ENCODE measurements around the gene CFAP65.

CFAP65 gene

DNA sequence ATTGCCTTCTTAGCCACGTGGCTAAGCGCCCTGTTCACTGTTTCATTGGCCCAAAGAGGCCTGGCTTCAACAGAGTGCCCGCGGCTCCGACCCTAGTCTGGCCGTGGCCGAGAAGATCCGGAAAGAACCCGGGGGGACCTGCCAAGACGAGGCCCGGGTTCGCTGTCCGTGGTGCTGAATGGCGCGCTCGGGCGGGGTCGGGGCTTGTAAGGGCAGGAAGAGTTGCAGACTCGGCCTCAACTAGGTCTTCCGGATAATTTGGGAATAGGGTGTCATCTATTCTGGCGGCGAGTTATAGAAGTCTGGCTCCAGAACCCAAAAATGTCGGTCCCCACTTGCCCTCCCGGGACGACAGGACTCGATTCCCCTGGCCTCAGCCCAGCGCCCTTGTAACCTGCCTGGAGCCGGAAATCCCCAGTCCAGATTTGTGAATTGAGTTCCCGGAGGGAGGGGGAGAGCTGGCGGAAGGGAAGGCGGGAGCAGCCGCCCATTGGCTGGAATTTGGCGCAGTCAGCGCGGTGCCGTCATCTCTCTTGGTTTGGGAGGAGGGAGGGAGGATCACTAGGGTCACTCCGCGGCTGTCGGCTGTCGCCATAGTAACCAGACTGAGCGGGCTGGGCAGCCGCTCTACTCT is 78.3 kb downstream of the CFAP65 start:
- DNase-seq (ENCODE audit: low spot score): peak; percentile 73

DNA sequence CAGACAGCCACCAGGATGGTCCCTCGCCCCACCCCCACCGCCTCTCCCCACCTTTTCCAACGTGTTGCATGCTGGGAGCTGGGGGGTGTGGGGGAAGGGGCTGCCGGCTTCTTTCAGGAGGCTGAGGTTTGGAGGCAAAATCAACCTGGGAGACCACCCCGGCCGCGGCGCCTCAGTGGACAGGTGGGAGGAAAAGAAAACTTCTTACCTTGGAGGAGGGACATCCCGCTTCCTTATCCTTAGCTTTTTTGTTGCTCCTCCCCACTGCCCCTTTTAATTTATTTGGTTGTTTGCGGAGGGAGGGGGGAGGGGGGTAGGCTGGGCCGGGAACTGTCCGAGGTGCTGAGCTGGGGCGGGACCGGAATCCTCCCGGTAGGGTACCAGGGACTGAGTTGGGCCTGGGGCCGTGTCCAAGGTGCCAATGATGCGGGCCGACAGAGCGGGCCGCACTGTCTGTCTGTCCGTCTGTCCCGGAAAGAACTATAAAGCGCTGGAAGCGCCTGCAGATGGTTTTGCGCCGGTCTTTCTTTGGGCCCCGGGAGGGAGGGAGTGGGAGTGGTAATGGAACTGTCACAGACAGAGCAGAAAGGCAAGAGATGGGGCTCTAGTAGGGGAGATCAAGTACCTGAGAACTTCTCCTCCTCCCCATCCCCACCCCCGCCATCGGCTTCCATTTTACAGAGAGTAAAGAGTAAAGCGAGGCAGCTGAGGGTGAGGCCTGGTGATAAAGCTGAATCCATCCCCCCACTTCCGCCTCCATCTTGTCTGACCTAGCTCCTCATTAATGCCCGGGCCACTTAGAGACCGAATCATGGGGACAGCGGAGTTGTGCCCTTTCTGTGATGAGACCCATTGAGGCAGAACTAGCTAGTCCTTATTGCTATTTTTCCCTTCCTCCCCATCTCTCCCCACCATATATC is 79.4 kb downstream of the CFAP65 start:
- no peak for DNase-seq (ENCODE audit: low spot score)

DNA sequence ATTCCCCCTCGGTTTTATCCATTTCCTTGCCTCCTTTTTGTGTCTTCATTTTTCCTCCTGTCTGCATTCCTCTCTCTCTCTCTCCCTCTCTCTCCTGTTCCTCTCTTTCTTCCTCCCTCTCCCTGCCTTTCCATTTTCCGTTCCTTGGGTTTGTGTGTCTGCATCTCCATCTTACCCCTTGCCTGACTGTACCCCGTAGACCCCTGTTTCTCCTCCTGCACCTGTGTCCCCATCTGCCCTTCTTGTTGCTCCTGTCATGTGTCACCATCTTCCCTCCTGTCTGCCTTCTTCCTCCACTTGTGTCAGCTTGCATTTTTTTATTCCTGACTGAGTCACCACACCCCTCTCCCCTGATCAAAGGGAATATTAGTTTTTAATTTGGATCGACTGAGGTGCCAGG is 80.1 kb downstream of the CFAP65 start:
- DNase-seq (ENCODE audit: low spot score): no peak

DNA sequence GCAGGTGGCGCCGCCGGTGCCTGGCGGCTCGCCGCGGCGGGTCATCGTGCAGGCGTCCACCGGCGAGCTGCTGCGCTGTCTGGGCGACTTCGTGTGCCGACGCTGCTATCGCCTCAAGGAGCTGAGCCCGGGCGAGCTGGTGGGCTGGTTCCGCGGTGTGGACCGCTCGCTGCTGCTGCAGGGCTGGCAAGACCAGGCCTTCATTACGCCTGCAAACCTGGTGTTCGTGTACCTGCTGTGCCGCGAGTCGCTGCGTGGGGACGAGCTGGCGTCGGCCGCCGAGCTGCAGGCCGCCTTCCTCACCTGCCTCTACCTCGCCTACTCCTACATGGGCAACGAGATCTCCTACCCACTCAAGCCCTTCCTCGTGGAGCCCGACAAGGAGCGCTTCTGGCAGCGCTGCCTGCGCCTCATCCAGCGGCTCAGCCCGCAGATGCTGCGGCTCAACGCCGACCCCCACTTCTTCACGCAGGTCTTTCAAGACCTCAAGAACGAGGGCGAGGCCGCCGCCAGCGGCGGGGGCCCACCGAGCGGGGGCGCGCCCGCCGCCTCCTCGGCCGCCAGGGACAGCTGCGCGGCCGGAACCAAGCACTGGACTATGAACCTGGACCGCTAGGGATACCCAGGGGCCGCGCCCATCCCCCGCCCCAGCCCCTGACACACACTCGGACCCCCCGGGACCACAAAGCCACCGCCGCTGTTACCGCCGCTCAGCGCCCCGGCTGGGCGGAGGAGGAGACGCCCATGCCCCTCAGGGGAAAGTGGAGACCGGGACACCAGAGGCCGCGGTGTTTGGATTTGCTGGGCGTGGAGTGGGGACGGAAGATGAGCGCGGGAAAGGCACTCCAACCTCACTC is 80.8 kb downstream of the CFAP65 start:
- DNase-seq (ENCODE audit: low spot score): no peak

DNA sequence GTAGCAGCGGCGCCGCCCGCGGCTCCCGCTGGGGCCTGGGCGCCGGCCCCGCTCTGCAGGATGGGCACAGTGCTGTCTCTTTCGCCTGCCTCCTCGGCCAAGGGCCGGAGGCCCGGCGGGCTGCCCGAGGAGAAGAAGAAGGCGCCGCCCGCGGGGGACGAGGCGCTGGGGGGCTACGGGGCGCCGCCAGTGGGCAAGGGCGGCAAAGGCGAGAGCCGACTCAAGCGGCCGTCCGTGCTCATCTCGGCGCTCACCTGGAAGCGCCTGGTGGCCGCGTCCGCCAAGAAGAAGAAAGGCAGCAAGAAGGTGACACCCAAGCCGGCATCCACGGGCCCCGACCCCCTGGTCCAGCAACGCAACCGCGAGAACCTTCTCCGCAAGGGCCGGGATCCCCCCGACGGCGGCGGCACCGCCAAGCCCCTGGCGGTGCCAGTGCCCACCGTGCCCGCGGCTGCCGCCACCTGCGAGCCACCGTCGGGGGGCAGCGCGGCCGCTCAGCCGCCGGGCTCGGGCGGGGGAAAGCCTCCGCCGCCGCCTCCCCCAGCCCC is 81.5 kb downstream of the CFAP65 start:
- DNase-seq (ENCODE audit: low spot score): no peak

DNA sequence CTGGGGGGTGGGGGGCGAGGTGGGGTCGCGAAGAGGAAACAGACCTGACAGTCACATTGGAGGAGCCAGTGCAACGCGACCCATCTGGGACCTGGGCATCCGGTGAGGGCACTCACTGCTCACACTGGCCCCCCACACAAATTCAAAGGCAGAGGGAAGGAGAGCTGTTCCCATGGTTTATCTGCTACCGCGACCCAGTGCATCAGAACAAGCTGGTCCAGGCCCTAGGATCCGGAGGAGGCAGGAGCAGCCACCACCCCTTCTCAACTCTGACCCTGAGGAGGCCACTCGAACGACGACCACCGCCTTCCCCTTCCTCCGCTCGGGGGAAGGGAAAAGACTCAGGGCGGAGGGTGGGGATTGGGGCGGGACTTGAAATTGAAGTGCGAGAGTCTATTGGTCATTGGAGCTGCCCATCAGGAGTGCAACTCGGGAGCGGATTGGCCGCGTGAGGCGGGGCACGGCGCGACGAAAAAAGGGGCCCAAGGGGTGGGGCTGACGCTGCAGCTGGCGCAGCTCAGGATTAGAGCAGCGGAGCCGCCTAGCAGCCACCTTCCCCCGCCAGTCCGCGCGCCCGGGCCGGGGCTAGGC is 82.1 kb downstream of the CFAP65 start, which contains the start of gene CDK5R2:
Gene CDK5R2, plus strand, starts transcription at position 526 of the 591 bp plus-strand sequence. CDS start 155 bp downstream, outside the sequence.
- DNase-seq (ENCODE audit: low spot score): peak; percentile 84

DNA sequence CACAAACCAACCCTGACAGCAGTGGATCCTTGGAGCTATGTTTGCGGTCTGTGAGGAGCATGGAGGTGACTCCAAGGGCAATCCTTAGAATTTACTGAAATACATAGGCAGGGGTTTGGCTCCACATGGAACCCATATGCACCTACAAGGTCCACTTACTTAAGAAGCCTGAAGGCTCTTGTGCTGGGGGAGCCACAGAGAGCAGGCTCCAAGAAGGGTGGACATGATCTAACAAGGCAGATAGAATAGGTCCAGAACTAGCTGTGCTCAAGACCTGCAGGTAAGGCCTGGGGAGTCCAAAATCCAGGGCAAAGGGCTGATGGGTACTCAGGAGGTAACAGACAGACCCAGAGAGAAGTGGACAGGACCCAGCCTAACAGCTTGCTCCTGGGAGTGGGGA is 83.0 kb downstream of the CFAP65 start:
- DNase-seq (ENCODE audit: low spot score): no peak

DNA sequence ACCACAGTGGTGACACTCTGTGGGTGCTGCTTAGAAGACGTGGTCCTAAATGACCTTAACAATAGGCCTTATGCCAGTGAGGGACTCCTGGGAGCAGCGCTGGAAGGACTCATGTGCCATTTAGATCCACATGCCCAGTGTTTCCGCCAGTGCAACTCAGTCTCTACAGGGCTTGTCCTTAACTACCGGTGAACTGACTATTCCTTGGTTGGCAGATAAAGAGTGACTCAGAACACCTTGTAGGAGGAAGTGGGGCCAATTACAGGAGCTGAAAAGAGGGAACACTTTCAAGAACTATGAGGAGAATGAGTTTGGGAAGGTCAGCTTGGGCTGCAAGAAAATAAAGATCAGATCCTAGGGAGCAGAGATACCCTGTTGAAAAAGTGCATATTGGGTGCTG is 83.6 kb downstream of the CFAP65 start:
- no peak for DNase-seq (ENCODE audit: low spot score)

DNA sequence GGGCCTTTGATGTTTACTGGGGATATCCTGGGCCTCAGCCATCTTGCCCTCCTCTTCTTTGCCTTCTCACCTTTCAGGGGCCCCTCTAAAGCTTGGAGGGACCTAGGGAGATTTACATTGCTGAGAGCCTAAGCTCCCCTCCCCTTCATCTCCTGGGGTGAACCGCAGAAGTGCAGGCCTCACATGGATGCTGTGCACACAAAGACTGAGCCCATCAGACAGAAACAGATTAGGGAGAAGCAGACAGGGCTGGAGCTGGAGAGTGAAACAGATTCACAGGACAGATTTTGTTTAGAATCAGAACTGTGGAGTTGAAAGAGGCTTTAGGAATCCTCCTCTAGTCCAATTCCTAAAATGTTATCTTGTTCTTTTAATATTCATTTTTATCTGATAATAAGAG is 85.3 kb downstream of the CFAP65 start:
- DNase-seq (ENCODE audit: low spot score): no peak

DNA sequence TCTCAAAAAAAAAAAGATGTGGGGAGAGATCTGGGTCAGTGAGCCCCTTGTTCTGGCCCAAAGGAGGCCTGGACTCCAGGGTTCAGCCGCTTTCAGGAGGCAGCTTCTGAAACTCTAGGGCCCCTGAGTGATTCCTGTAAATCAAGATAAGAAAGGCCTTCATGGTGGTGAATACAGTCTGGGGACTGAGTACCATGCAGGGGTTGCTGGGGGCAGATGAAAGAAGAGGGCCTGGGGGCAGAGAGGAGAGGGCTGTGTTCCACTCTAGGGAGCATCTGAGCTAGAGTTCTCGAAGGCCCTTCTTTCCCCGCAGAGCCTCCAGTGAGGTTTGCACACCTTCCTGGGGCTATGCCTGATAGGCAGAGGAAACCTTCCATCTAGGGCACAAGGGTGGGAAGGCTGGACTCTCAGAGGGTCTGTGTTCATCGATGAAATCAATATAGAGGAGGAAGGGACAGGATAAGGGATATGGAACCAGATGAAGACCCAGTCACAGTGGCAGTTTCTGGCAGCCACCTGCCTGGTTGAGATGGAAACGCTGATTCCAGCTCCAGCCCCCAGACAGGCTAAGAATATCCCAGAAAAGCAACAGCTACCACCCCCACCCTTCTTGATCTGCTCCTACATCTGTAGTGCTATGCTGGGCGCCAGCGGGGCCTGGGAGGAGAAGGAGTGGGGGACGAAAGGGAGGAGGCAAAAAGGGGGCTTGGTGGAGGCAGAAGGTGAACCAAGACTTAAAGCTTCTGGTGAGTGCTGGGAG is 86.6 kb downstream of the CFAP65 start:
- peak; percentile 77 for DNase-seq (ENCODE audit: low spot score)

DNA sequence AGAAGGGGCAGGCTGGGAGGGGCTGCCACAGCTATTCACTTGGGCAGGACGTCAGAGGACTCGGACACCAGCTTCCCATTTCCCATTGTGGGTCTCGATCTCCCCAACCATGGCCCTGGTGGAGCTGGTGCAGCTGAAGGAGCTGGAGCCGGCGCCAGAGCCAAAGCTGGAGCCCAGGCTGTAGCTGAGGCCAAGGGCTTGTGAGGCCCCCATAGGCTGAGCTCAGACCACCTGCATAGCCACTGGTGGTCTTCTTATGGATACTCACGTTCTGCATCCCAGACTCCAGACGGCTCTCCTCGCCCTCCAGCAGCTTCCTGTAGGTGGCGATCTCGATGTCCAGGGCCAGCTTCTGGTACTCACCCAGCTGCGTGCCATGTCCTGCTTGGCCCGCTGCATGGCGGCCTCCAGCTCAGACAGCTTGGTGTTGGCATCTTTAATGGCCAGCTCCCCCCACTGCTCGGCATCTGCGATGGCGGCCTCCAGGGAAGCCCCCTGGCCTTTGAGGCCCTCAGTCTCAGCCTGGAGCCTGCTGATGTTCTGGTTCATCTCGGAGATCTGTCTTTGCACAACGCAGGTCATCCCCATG is 87.9 kb downstream of the CFAP65 start:
- DNase-seq (ENCODE audit: low spot score): no peak
